Osteoblast (primary cell): Measurements from ENCODE around the gene MOSMO. TPM values are rescaled to one million over a fixed set of nuclear protein-coding genes. Genes with fewer than 3 reads are reported as not detected.
A peak's percentile ranks its signal among the peaks of the same experiment; 100 is the strongest.
"Not testable (repeated sequence)": the region's sequence is repeated elsewhere in the genome, so short reads cannot be mapped to it uniquely, and the experiment has no call there.

Experiments
- DNase-seq: peaks from one replicate; pipeline ENCODE4 v3.0.0; 2011; ENCODE audit warnings: low spot score, mixed read lengths; ENCODE audit not compliant: insufficient read length; ENCODE audit errors: missing footprints
- H2AFZ ChIP-seq: 2 replicates; pipeline ENCODE4 v1.6.0; 2011; ENCODE audit warnings: mild to moderate bottlenecking, low read length
- H3K27ac ChIP-seq: 2 replicates; pipeline ENCODE4 v1.5.1; 2011; ENCODE audit warnings: mild to moderate bottlenecking, low read depth, low read length, moderate library complexity
- H3K27me3 ChIP-seq: 2 replicates; pipeline ENCODE4 v1.6.0; 2012; ENCODE audit warnings: mild to moderate bottlenecking, control low read depth, inconsistent platforms, low read length, moderate library complexity; ENCODE audit not compliant: insufficient read depth
- H3K36me3 ChIP-seq: 2 replicates; pipeline ENCODE4 v1.5.1; 2011; ENCODE audit warnings: mild to moderate bottlenecking, low read length, control low read depth, moderate library complexity; ENCODE audit not compliant: insufficient read depth
- H3K4me1 ChIP-seq: 2 replicates; pipeline ENCODE4 v1.5.1; 2011; ENCODE audit warnings: mild to moderate bottlenecking, low read length, control low read depth, moderate library complexity; ENCODE audit not compliant: insufficient read depth
- H3K4me2 ChIP-seq: 2 replicates; pipeline ENCODE4 v1.6.0; 2011; ENCODE audit warnings: mild to moderate bottlenecking, low read length; ENCODE audit not compliant: insufficient read depth
- H3K4me3 ChIP-seq: fragments of 200-600 bp; sonication (generic); 3 replicates; pipeline ENCODE4 v1.5.1; 2012; ENCODE audit warnings: mild to moderate bottlenecking, low read length, inconsistent platforms; ENCODE audit not compliant: insufficient read depth
- H3K79me2 ChIP-seq: 2 replicates; pipeline ENCODE4 v1.6.0; 2012; ENCODE audit warnings: mild to moderate bottlenecking, low read length, control low read depth, inconsistent platforms; ENCODE audit not compliant: insufficient read depth
- H3K9me3 ChIP-seq: 2 replicates; pipeline ENCODE4 v1.5.1; 2011; ENCODE audit warnings: low read depth, low read length, control low read depth
- H4K20me1 ChIP-seq: 2 replicates; pipeline ENCODE4 v1.6.0; 2012; ENCODE audit warnings: mild to moderate bottlenecking, low read length, control low read depth; ENCODE audit not compliant: insufficient read depth
- CTCF ChIP-seq: IDR thresholded peaks from 2 replicates; pipeline ENCODE4 v1.5.1; 2011; ENCODE audit warnings: mild to moderate bottlenecking, low read depth, low read length, moderate library complexity; ENCODE audit errors: extremely low read depth
- total RNA-seq: library from RNA; depleted of rRNA; stranded (reverse); fragments of >200 nt; gene quantifications from 2 replicates; pipeline ENCODE4 v1.2.3, GENCODE V29; 2012

MOSMO gene
- total RNA-seq, 1 donor = 15.2 TPM

GRCh38 chr16:22124583-22125284 is 116.8 kb downstream of the MOSMO start:
- H3K36me3 ChIP-seq = no peaks in the 10 kb centered on the region
- no peaks in the 10 kb centered on the region for H3K27me3 ChIP-seq
- TF ChIP-seq CTCF = no peak

GRCh38 chr16:22126037-22126558 is 118.2 kb downstream of the MOSMO start:
- TF ChIP-seq CTCF = no peak
- no peak overlapping the region for H3K27ac ChIP-seq
- H3K4me2 ChIP-seq = peak overlapping the region; percentile 54
- H3K4me3 ChIP-seq = peak overlapping the region; percentile 38
- H3K36me3 ChIP-seq = no peaks in the 10 kb centered on the region
- no peaks in the 10 kb centered on the region for H3K79me2 ChIP-seq
- DNase-seq = peak; percentile 88
- H4K20me1 ChIP-seq = no peaks in the 10 kb centered on the region
- H3K9me3 ChIP-seq = no peaks in the 10 kb centered on the region
- no peaks in the 10 kb centered on the region for H3K27me3 ChIP-seq
- H2AFZ ChIP-seq = peak overlapping the region; percentile 51
- peaks cover 5% of the 10 kb centered on the region for H3K4me1 ChIP-seq

More at GRCh38 chr16:22124583-22125284, 116.8 kb downstream of the MOSMO start:
- no peak overlapping the region for H3K4me3 ChIP-seq
- no peak overlapping the region for H2AFZ ChIP-seq
- peaks cover 5% of the 10 kb centered on the region for H3K4me1 ChIP-seq
- no peaks in the 10 kb centered on the region for H4K20me1 ChIP-seq
- H3K4me2 ChIP-seq = no peak overlapping the region
- no peaks in the 10 kb centered on the region for H3K79me2 ChIP-seq
- H3K27ac ChIP-seq = no peak overlapping the region
- H3K9me3 ChIP-seq = no peaks in the 10 kb centered on the region
- no peak for DNase-seq

GRCh38 chr16:22128537-22128936 is 120.6 kb downstream of the MOSMO start:
- not testable (repeated sequence) for H2AFZ ChIP-seq, H4K20me1 ChIP-seq, H3K79me2 ChIP-seq, H3K9me3 ChIP-seq, DNase-seq, H3K4me1 ChIP-seq, H3K4me3 ChIP-seq, H3K27ac ChIP-seq, H3K4me2 ChIP-seq, H3K27me3 ChIP-seq, H3K36me3 ChIP-seq

GRCh38 chr16:22130528-22130927 is 122.6 kb downstream of the MOSMO start:
- no peak for TF ChIP-seq CTCF

More at GRCh38 chr16:22130528-22130927, 122.6 kb downstream of the MOSMO start:
- no peaks in the 10 kb centered on the region for H4K20me1 ChIP-seq
- no peaks in the 10 kb centered on the region for H3K27me3 ChIP-seq
- no peaks in the 10 kb centered on the region for H3K36me3 ChIP-seq
- H3K4me2 ChIP-seq = no peak overlapping the region
- no peak overlapping the region for H3K4me3 ChIP-seq
- H3K27ac ChIP-seq = no peak overlapping the region
- H3K79me2 ChIP-seq = no peaks in the 10 kb centered on the region
- H3K4me1 ChIP-seq = peaks cover 5% of the 10 kb centered on the region
- DNase-seq = no peak
- H2AFZ ChIP-seq = no peak overlapping the region
- H3K9me3 ChIP-seq = no peaks in the 10 kb centered on the region
